T-helper 1 cell (primary cell): ENCODE measurements around the gene KRTAP2-4.
"Not testable (repeated sequence)": the region's sequence is repeated elsewhere in the genome, so short reads cannot be mapped to it uniquely, and the experiment has no call there.

ENCODE experiments used
- DNase-seq, 5 donors: peaks; one replicate each; pipeline ENCODE4 v3.0.0-alpha.2; 2012 to 2020
- total RNA-seq, 4 donors: gene quantifications; one replicate each; lab custom pipeline; 2026; lab: John Stamatoyannopoulos, UW

KRTAP2-4 gene
- 0 to 0.36 (median 0) reads per million in 4 donors for total RNA-seq

GRCh38 chr17:41065829-41066624 is at the start of gene KRTAP2-4:
TSS of gene KRTAP2-4 (minus strand) at chr17:41065879. CDS start at chr17:41065845, 34 bp downstream.
- DNase-seq, result no peak

- no peak for DNase-seq
Measured at GRCh38 chr17:41111151-41111885, 45.6 kb upstream of the KRTAP2-4 start.

GRCh38 chr17:41108728-41109386 is 43.2 kb upstream of the KRTAP2-4 start:
- not testable (repeated sequence) for DNase-seq

GRCh38 chr17:41107941-41108450 is 42.3 kb upstream of the KRTAP2-4 start:
- DNase-seq, result no peak

- DNase-seq, result not testable (repeated sequence)
Measured at GRCh38 chr17:41105347-41105746, 39.7 kb upstream of the KRTAP2-4 start, which contains the start of gene KRTAP4-9. TSS of gene KRTAP4-9 (plus strand) at chr17:41105389. CDS start at chr17:41105389, 0 bp downstream.

- DNase-seq, result not testable (repeated sequence)
Measured at GRCh38 chr17:41104386-41105038, 38.8 kb upstream of the KRTAP2-4 start.

- DNase-seq, result no peak
Measured at GRCh38 chr17:41103896-41104295, 38.2 kb upstream of the KRTAP2-4 start.

GRCh38 chr17:41101586-41102259 is 36.0 kb upstream of the KRTAP2-4 start, which contains the start of gene KRTAP4-16:
TSS of gene KRTAP4-16 (minus strand) at chr17:41102209. CDS start at chr17:41102209, 0 bp downstream.
- DNase-seq, result no peak

GRCh38 chr17:41099682-41100480 is 34.2 kb upstream of the KRTAP2-4 start:
- DNase-seq, result not testable (repeated sequence)

GRCh38 chr17:41098481-41098880 is 32.8 kb upstream of the KRTAP2-4 start:
- no peak for DNase-seq

- DNase-seq, result no peak
Measured at GRCh38 chr17:41098042-41098441, 32.4 kb upstream of the KRTAP2-4 start, which contains the start of gene KRTAP4-8. TSS of gene KRTAP4-8 (minus strand) at chr17:41098142. CDS start at chr17:41098084, 58 bp downstream.

GRCh38 chr17:41096055-41096454 is 30.4 kb upstream of the KRTAP2-4 start:
- no peak for DNase-seq

GRCh38 chr17:41088760-41089352 is 23.2 kb upstream of the KRTAP2-4 start:
- DNase-seq, result not testable (repeated sequence)

- DNase-seq, result not testable (repeated sequence)
Measured at GRCh38 chr17:41084100-41084856, 18.6 kb upstream of the KRTAP2-4 start, which contains the start of gene KRTAP4-7. TSS of gene KRTAP4-7 (plus strand) at chr17:41084150. CDS start at chr17:41084207, 57 bp downstream.

- not testable (repeated sequence) for DNase-seq
Measured at GRCh38 chr17:41083427-41083826, 17.7 kb upstream of the KRTAP2-4 start.

GRCh38 chr17:41082626-41083025 is 16.9 kb upstream of the KRTAP2-4 start:
- no peak for DNase-seq

- DNase-seq, result no peak
Measured at GRCh38 chr17:41076788-41077187, 11.1 kb upstream of the KRTAP2-4 start.

GRCh38 chr17:41073676-41074075 is 8.0 kb upstream of the KRTAP2-4 start:
- no peak for DNase-seq
